HepG2 (cell line): ENCODE data around the gene ABHD2. TPM values are rescaled to one million over a fixed set of nuclear protein-coding genes. Genes with fewer than 3 reads are reported as not detected.
A peak's percentile ranks its signal among the peaks of the same experiment; 100 is the strongest.

ENCODE experiments used
- AGO1 ChIP-seq: fragments of 200-400 bp; formaldehyde crosslinking; IDR thresholded peaks from 2 replicates; pipeline ENCODE4 v1.6.1; 2017; ENCODE audit warnings: mild to moderate bottlenecking, low read depth, low read length, moderate library complexity; ENCODE audit not compliant: poor library complexity, severe bottlenecking
- HOXA9 ChIP-seq: sonication (generic); formaldehyde crosslinking; IDR thresholded peaks from 2 replicates; pipeline ENCODE4 v1.8.1; 2022; ENCODE audit warnings: missing genetic modification reagents, mild to moderate bottlenecking, moderate library complexity, borderline replicate concordance
- NFKBIZ ChIP-seq: IDR thresholded peaks from 2 replicates; pipeline ENCODE4 v1.6.1; 2018; ENCODE audit warnings: missing genetic modification reagents, missing compliant biosample characterization
- NRL ChIP-seq: sonication (generic); formaldehyde crosslinking; IDR thresholded peaks from 2 replicates; pipeline ENCODE4 v1.5.0; 2020; ENCODE audit warnings: missing genetic modification reagents, mild to moderate bottlenecking, moderate library complexity, borderline replicate concordance
- PRMT3 ChIP-seq: sonication (generic); formaldehyde crosslinking; IDR thresholded peaks from 2 replicates; pipeline ENCODE4 v1.8.1; 2022; ENCODE audit warnings: low read depth, mild to moderate bottlenecking, moderate library complexity, missing genetic modification reagents, borderline replicate concordance
- RAD21 ChIP-seq: fragments of 450-650 bp; formaldehyde crosslinking; IDR thresholded peaks from 2 replicates; pipeline ENCODE4 v1.5.0; 2020; ENCODE audit warnings: mild to moderate bottlenecking
- RBM39 ChIP-seq: fragments of 200-400 bp; formaldehyde crosslinking; IDR thresholded peaks from one replicate; pipeline ENCODE4 v1.6.1; 2018; ENCODE audit warnings: antibody characterized with exemption, mild to moderate bottlenecking, low read depth, low read length; ENCODE audit not compliant: poor library complexity, severe bottlenecking
- SAFB2 ChIP-seq: sonication (generic); formaldehyde crosslinking; IDR thresholded peaks from 2 replicates; pipeline ENCODE4 v1.5.1; 2020; ENCODE audit warnings: missing genetic modification reagents, low read depth, mild to moderate bottlenecking, borderline replicate concordance
- SP4 ChIP-seq: sonication (generic); formaldehyde crosslinking; IDR thresholded peaks from 2 replicates; pipeline ENCODE4 v1.8.1; 2023; ENCODE audit warnings: mild to moderate bottlenecking, missing genetic modification reagents
- TCF7 ChIP-seq: sonication (generic); IDR thresholded peaks from 2 replicates; pipeline ENCODE4 v1.6.1; 2016; ENCODE audit warnings: antibody characterized with exemption, low read depth
- ZBTB38 ChIP-seq: sonication (generic); formaldehyde crosslinking; IDR thresholded peaks from 2 replicates; pipeline ENCODE4 v1.5.1; 2020; ENCODE audit warnings: mild to moderate bottlenecking, missing genetic modification reagents
- ZBTB39 ChIP-seq: sonication (generic); formaldehyde crosslinking; IDR thresholded peaks from 2 replicates; pipeline ENCODE4 v1.5.0; 2020; ENCODE audit warnings: missing genetic modification reagents
- ZMYM3 ChIP-seq: sonication (generic); formaldehyde crosslinking; IDR thresholded peaks from 2 replicates; pipeline ENCODE4 v1.5.1; 2020; ENCODE audit warnings: mild to moderate bottlenecking, missing genetic modification reagents
- ZNF547 ChIP-seq: sonication (generic); formaldehyde crosslinking; IDR thresholded peaks from 2 replicates; pipeline ENCODE4 v1.5.1; 2020; ENCODE audit warnings: mild to moderate bottlenecking, missing genetic modification reagents
- ZNF615 ChIP-seq: sonication (generic); formaldehyde crosslinking; IDR thresholded peaks from 2 replicates; pipeline ENCODE4 v1.5.0; 2020; ENCODE audit warnings: mild to moderate bottlenecking, missing genetic modification reagents, borderline replicate concordance
- ZNF7 ChIP-seq: IDR thresholded peaks from 2 replicates; pipeline ENCODE4 v1.6.1; 2016; ENCODE audit warnings: missing biosample characterization, missing genetic modification reagents
- ZNF766 ChIP-seq: sonication (generic); formaldehyde crosslinking; IDR thresholded peaks from 2 replicates; pipeline ENCODE4 v1.5.0; 2020; ENCODE audit warnings: missing genetic modification reagents, borderline replicate concordance
- ZNF891 ChIP-seq: sonication (generic); formaldehyde crosslinking; IDR thresholded peaks from 2 replicates; pipeline ENCODE4 v1.5.0; 2020; ENCODE audit warnings: mild to moderate bottlenecking, missing genetic modification reagents
- polyA plus RNA-seq, 8 experiments: library from polyadenylated mRNA; depleted of rRNA in 3 of 8; stranded (reverse) in 7 of 8; unstranded in 1 of 8; fragments of >200 nt; fragmentation: Illumina TruSeq in 4 of 8; extraction: Trizol in 4 of 8; gene quantifications; 2 replicates each; pipeline versions ENCODE4 v1.2.1 to v1.2.3, GENCODE V29; 2011 to 2016; ENCODE audit warnings: low read depth in 4 of 8, missing spikeins in 1 of 8, mixed read lengths in 1 of 8; ENCODE audit not compliant: insufficient read depth in 1 of 8
- total RNA-seq, 5 experiments: library from RNA; depleted of rRNA; stranded (reverse); fragments of >200 nt; fragmentation: Illumina TruSeq; extraction: Trizol; gene quantifications; 2 replicates each; pipeline ENCODE4 v1.2.3, GENCODE V29; 2016; ENCODE audit warnings: low read depth in 1 of 5
- TF ChIP-seq, protein P1 (sequence below): sonication (generic); formaldehyde crosslinking; conservative IDR thresholded peaks from 2 replicates; pipeline ENCODE4 v1.8.0; 2022; ENCODE audit warnings: missing genetic modification reagents
- TF ChIP-seq, protein P2 (sequence below): sonication (generic); formaldehyde crosslinking; IDR thresholded peaks from 2 replicates; pipeline ENCODE4 v1.8.0; 2022; ENCODE audit warnings: mild to moderate bottlenecking, missing genetic modification reagents, moderate library complexity
- TF ChIP-seq, protein P3 (sequence below): sonication (generic); formaldehyde crosslinking; IDR thresholded peaks from 2 replicates; pipeline ENCODE4 v1.5.1; 2020; ENCODE audit warnings: mild to moderate bottlenecking, missing genetic modification reagents

Gene ABHD2
- total and polyA plus RNA-seq, 2 of the 13 experiments (the other 11 are each of a cell fraction or from before 2014, with no cell fraction given) = 14.8 to 22.4 TPM

GRCh38 chr15:89139613-89140499 is 51.6 kb downstream of the ABHD2 start (continued):
- TF ChIP-seq HOXA9 (CRISPR knock-in tag) (no peak), RAD21 (CRISPR knock-in tag) (peak; percentile 26; the same call in 1 of the 2 replicates), NFKBIZ (CRISPR knock-in tag) (no peak), ZNF766 (CRISPR knock-in tag) (peak; percentile 74; the same call in 1 of the 2 replicates), ZNF615 (no peak), ZMYM3 (CRISPR knock-in tag) (peak; percentile 28), ZBTB38 (CRISPR knock-in tag) (0 out of 2 replicates have a peak, but pooled peaks have one; percentile 24), AGO1 (no peak), SAFB2 (CRISPR knock-in tag) (no peak), ZNF547 (CRISPR knock-in tag) (no peak), ZNF7 (CRISPR knock-in tag) (no peak), ZNF891 (CRISPR knock-in tag) (no peak), RBM39 (no peak), ZBTB39 (CRISPR knock-in tag) (no peak), SP4 (CRISPR knock-in tag) (0 out of 2 replicates have a peak, but pooled peaks have one; percentile 33), NRL (CRISPR knock-in tag) (no peak), TCF7 (no peak), PRMT3 (CRISPR knock-in tag) (no peak)
- TF ChIP-seq, protein P1, sequence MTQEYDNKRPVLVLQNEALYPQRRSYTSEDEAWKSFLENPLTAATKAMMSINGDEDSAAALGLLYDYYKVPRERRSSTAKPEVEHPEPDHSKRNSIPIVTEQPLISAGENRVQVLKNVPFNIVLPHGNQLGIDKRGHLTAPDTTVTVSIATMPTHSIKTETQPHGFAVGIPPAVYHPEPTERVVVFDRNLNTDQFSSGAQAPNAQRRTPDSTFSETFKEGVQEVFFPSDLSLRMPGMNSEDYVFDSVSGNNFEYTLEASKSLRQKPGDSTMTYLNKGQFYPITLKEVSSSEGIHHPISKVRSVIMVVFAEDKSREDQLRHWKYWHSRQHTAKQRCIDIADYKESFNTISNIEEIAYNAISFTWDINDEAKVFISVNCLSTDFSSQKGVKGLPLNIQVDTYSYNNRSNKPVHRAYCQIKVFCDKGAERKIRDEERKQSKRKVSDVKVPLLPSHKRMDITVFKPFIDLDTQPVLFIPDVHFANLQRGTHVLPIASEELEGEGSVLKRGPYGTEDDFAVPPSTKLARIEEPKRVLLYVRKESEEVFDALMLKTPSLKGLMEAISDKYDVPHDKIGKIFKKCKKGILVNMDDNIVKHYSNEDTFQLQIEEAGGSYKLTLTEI (CRISPR knock-in tag) = no peak
- TF ChIP-seq, protein P2, sequence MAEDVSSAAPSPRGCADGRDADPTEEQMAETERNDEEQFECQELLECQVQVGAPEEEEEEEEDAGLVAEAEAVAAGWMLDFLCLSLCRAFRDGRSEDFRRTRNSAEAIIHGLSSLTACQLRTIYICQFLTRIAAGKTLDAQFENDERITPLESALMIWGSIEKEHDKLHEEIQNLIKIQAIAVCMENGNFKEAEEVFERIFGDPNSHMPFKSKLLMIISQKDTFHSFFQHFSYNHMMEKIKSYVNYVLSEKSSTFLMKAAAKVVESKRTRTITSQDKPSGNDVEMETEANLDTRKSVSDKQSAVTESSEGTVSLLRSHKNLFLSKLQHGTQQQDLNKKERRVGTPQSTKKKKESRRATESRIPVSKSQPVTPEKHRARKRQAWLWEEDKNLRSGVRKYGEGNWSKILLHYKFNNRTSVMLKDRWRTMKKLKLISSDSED (CRISPR knock-in tag) = no peak
- TF ChIP-seq, protein P3, sequence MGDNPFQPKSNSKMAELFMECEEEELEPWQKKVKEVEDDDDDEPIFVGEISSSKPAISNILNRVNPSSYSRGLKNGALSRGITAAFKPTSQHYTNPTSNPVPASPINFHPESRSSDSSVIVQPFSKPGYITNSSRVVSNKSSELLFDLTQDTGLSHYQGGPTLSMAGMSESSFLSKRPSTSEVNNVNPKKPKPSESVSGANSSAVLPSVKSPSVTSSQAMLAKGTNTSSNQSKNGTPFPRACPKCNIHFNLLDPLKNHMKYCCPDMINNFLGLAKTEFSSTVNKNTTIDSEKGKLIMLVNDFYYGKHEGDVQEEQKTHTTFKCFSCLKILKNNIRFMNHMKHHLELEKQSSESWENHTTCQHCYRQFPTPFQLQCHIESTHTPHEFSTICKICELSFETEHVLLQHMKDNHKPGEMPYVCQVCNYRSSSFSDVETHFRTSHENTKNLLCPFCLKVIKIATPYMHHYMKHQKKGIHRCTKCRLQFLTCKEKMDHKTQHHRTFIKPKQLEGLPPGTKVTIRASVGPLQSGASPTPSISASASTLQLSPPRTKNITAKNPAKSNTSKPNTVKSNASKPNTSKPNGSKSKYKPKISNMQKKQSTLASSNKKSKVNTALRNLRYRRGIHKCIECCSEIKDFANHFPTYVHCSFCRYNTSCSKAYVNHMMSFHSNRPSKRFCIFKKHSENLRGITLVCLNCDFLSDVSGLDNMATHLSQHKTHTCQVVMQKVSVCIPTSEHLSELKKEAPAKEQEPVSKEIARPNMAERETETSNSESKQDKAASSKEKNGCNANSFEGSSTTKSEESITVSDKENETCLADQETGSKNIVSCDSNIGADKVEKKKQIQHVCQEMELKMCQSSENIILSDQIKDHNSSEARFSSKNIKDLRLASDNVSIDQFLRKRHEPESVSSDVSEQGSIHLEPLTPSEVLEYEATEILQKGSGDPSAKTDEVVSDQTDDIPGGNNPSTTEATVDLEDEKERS (CRISPR knock-in tag) = no peak
